Endothelial cell of umbilical vein (primary cell): Measurements from ENCODE around the gene ATP8A2. TPM values are rescaled to one million over a fixed set of nuclear protein-coding genes. Genes with fewer than 3 reads are reported as not detected.

Source experiments
- BruUV-seq: library from RNA; stranded (reverse); fragments of 400-500 nt; replicated peaks from 2 replicates; lab custom pipeline; 2021; lab: Mats Ljungman, UMichigan
- CTCF ChIA-PET: fragments of 300-600, 350-600 bp; sonication (Branson Sonifier 250); formaldehyde crosslinking; loops from one replicate; lab custom pipeline; 2021; ENCODE audit warnings: antibody characterized with exemption, inconsistent platforms; lab: Charles Lee
- POLR2A ChIA-PET: fragments of 300-600, 350-600 bp; sonication (Branson Sonifier 250); formaldehyde crosslinking; loops from one replicate; lab custom pipeline; 2021; ENCODE audit warnings: antibody characterized with exemption, inconsistent platforms; lab: Charles Lee
- DNase-seq: peaks from one replicate; pipeline ENCODE4 v3.0.0-alpha.2; 2011; ENCODE audit warnings: low read depth, low spot score
- FAIRE-seq: peaks from 2 replicates; lab custom pipeline; 2011; peaks lifted over from hg19 to GRCh38; lab: Jason Lieb, UNC
- H2AFZ ChIP-seq: 2 replicates; pipeline ENCODE4 v1.6.0; 2012; ENCODE audit warnings: low read depth, low read length, control low read depth, inconsistent platforms
- H3K27ac ChIP-seq: 2 replicates; pipeline ENCODE4 v1.5.1; 2011; ENCODE audit warnings: low read depth, mild to moderate bottlenecking, control low read depth, low read length, moderate library complexity; ENCODE audit not compliant: insufficient read depth
- H3K27me3 ChIP-seq, 2 experiments: 2 replicates each; pipeline versions ENCODE4 v1.6.0 to v1.6.1; 2011; ENCODE audit warnings: low read length in 2 of 2, mixed read lengths in 1 of 2; ENCODE audit not compliant: control insufficient read depth in 2 of 2, insufficient read depth in 2 of 2
- H3K36me3 ChIP-seq, 2 experiments: 2 replicates in 1 of 2; 3 replicates in 1 of 2; pipeline ENCODE4 v1.5.1; 2011; ENCODE audit warnings: low read length in 2 of 2, mild to moderate bottlenecking in 1 of 2, moderate library complexity in 1 of 2; ENCODE audit not compliant: control insufficient read depth in 2 of 2, insufficient read depth in 2 of 2; ENCODE audit errors: extremely low read depth in 1 of 2
- H3K4me1 ChIP-seq: 3 replicates; pipeline ENCODE4 v1.5.1; 2011; ENCODE audit warnings: mild to moderate bottlenecking, low read length; ENCODE audit not compliant: control insufficient read depth, insufficient read depth; ENCODE audit errors: extremely low read depth
- H3K4me2 ChIP-seq: 2 replicates; pipeline ENCODE4 v1.6.1; 2011; ENCODE audit warnings: low read length, control low read depth, mixed read lengths; ENCODE audit not compliant: insufficient read depth
- H3K4me3 ChIP-seq, 3 experiments: fragments of 200-600 bp in 1 of 3; sonication (generic), shearing (Covaris generic) in 1 of 3; replicated peaks in 1 of 3; 2 replicates each; pipeline ENCODE4 v1.5.1; 2011 to 2016; ENCODE audit warnings: control low read depth in 3 of 3, low read length in 3 of 3, mild to moderate bottlenecking in 2 of 3, inconsistent platforms in 1 of 3, low read depth in 1 of 3, moderate library complexity in 1 of 3; ENCODE audit not compliant: insufficient read depth in 1 of 3
- H3K79me2 ChIP-seq: 2 replicates; pipeline ENCODE4 v1.6.0; 2012; ENCODE audit warnings: low read length, inconsistent platforms; ENCODE audit not compliant: control insufficient read depth, insufficient read depth
- H3K9ac ChIP-seq: replicated peaks from 2 replicates; pipeline ENCODE3; 2011; ENCODE audit warnings: low read length, control low read depth; ENCODE audit not compliant: insufficient read depth; ENCODE audit errors: extremely low read depth
- H3K9me1 ChIP-seq: replicated peaks from 3 replicates; pipeline ENCODE4 v1.6.0; 2011; ENCODE audit warnings: mild to moderate bottlenecking, low read length; ENCODE audit not compliant: control insufficient read depth, insufficient read depth; ENCODE audit errors: extremely low read depth
- H3K9me3 ChIP-seq: replicated peaks from 2 replicates; pipeline ENCODE4 v1.5.1; 2012; ENCODE audit warnings: low read length, inconsistent platforms; ENCODE audit not compliant: control insufficient read depth, insufficient read depth
- H4K20me1 ChIP-seq: replicated peaks from 2 replicates; pipeline ENCODE3; 2011; ENCODE audit warnings: mild to moderate bottlenecking, low read length; ENCODE audit not compliant: control insufficient read depth, insufficient read depth; ENCODE audit errors: extremely low read depth
- CTCF ChIP-seq, 2 donors: IDR thresholded peaks; 1 replicate in 1 of 2; 2 replicates in 1 of 2; pipeline ENCODE4 v1.5.1; 2011; ENCODE audit warnings: low read length in 2 of 2, mild to moderate bottlenecking in 2 of 2, moderate library complexity in 2 of 2, control low read depth in 1 of 2, inconsistent platforms in 1 of 2, low read depth in 1 of 2; ENCODE audit not compliant: insufficient read depth in 1 of 2; ENCODE audit errors: extremely low read depth in 1 of 2
- EZH2 ChIP-seq: IDR thresholded peaks from 2 replicates; pipeline ENCODE4 v1.6.1; 2012; ENCODE audit warnings: borderline replicate concordance, low read depth, mild to moderate bottlenecking, moderate library complexity, low read length, inconsistent platforms; ENCODE audit not compliant: severe bottlenecking
- FOS ChIP-seq: IDR thresholded peaks from 2 replicates; pipeline ENCODE4 v1.6.1; 2011; ENCODE audit warnings: mild to moderate bottlenecking, low read length, moderate library complexity, borderline replicate concordance; ENCODE audit not compliant: insufficient read depth
- GATA2 ChIP-seq: IDR thresholded peaks from 2 replicates; pipeline ENCODE4 v1.7.0; 2011; ENCODE audit warnings: low read depth, mild to moderate bottlenecking, moderate library complexity, mixed read lengths, low read length; ENCODE audit not compliant: insufficient read length, insufficient read depth
- JUN ChIP-seq: IDR thresholded peaks from 2 replicates; pipeline ENCODE4 v1.6.1; 2011; ENCODE audit warnings: borderline replicate concordance, low read depth; ENCODE audit not compliant: insufficient read length, insufficient read depth
- MAX ChIP-seq: IDR thresholded peaks from 2 replicates; pipeline ENCODE4 v1.6.1; 2011; ENCODE audit not compliant: insufficient read depth, insufficient read length
- POLR2A ChIP-seq: IDR thresholded peaks from 2 replicates; pipeline ENCODE4 v1.6.1; 2012; ENCODE audit warnings: low read depth, mild to moderate bottlenecking, control low read depth, low read length
- dilution Hi-C: fragments of 300-500 bp; cut with MboI; formaldehyde crosslinking; loops from one replicate; pipeline ENCODE4 v1.15.0; 2019; ENCODE audit warnings: low sequenced_read_pairs; ENCODE audit not compliant: extremely low pct_ligation_motif_present
- intact Hi-C: fragments of 100-400 bp; cut with micrococcal nuclease; formaldehyde crosslinking; loops from one replicate; pipeline ENCODE4 v1.10.0; 2022
- polyA plus RNA-seq, 4 experiments: library from polyadenylated mRNA; depleted of rRNA in 3 of 4; stranded (reverse) in 3 of 4; unstranded in 1 of 4; fragments of >200 nt; gene quantifications; 2 replicates each; pipeline versions ENCODE4 v1.2.1 to v1.2.3, GENCODE V29; 2011 to 2012; ENCODE audit warnings: missing spikeins in 1 of 4
- total RNA-seq: library from RNA; stranded (reverse); gene quantifications from 2 replicates; pipeline ENCODE4 v1.2.3, GENCODE V29; 2021

Gene ATP8A2
- total and polyA plus RNA-seq, 2 donors (not counting 3 experiments of a cell fraction or from before 2014, with no cell fraction given): 0.11 to 0.49 TPM

GRCh38 chr13:25494698-25495411, 123.1 kb downstream of the ATP8A2 start:
- ChIA-PET POLR2A (no interaction called here), CTCF (interaction anchor here (1.1 kb wide), 1 partner anchor 10 kb away, joined by 3 read pairs; no protein-coding TSS in a partner anchor)
- dilution Hi-C loops (no loop called here), intact Hi-C loops (no loop called here)
- no peak for DNase-seq
- no TSS peak for BruUV-seq
- Histone ChIP-seq H3K9me3 (no peaks in the 10 kb centered on the region), H3K79me2 (no peaks in the 10 kb centered on the region), H3K9me1 (no peaks in the 10 kb centered on the region), H3K27ac (no peak overlapping the region), H2AFZ (no peak overlapping the region), H4K20me1 (no peaks in the 10 kb centered on the region), H3K9ac (no peak overlapping the region), H3K4me3 (no peak overlapping the region), H3K27me3 (no peaks in the 10 kb centered on the region), H3K4me1 (no peaks in the 10 kb centered on the region), H3K36me3 (no peaks in the 10 kb centered on the region), H3K4me2 (no peak overlapping the region)
- no peak for FAIRE-seq
- TF ChIP-seq JUN (no peak), MAX (no peak), EZH2 (no peak)

GRCh38 chr13:25501231-25501630, 129.5 kb downstream of the ATP8A2 start:
- no peak for DNase-seq
- CTCF ChIA-PET: no interaction called here
- Histone ChIP-seq H2AFZ (no peak overlapping the region), H3K4me1 (no peaks in the 10 kb centered on the region), H3K9ac (no peak overlapping the region), H3K27me3 (no peaks in the 10 kb centered on the region), H3K9me3 (no peaks in the 10 kb centered on the region), H3K4me2 (no peak overlapping the region), H3K79me2 (no peaks in the 10 kb centered on the region), H3K9me1 (no peaks in the 10 kb centered on the region), H3K27ac (no peak overlapping the region), H3K4me3 (no peak overlapping the region), H3K36me3 (no peaks in the 10 kb centered on the region), H4K20me1 (no peaks in the 10 kb centered on the region)
- FAIRE-seq: no peak
- POLR2A ChIA-PET: no interaction called here
- TF ChIP-seq FOS (no peak), CTCF (IDR thresholded peaks at IDR 0.05; ENCODE audit: extremely low read depth in 1 of 2, insufficient read depth in 1 of 2, low read depth in 1 of 2, low read length in 2 of 2) (no peak), MAX (no peak), GATA2 (no peak), EZH2 (no peak), POLR2A (no peak)
- dilution Hi-C loops: no loop called here
- intact Hi-C loops: no loop called here
- no TSS peak for BruUV-seq
